Tibial artery (tissue), 4 donors: Measurements from ENCODE around the gene MPP3.

Source experiments
- DNase-seq, 2 donors: peaks; one replicate each; pipeline ENCODE4 v3.0.0-alpha.2; 2019
- H3K27ac ChIP-seq, 2 donors: fragments of 200-600 bp; sonication (generic) in 1 of 2; 1 replicate in 1 of 2; 2 replicates in 1 of 2; pipeline ENCODE4 v1.5.1; 2018 to 2019; ENCODE audit warnings: mild to moderate bottlenecking in 1 of 2
- H3K27me3 ChIP-seq, 2 donors: fragments of 200-600 bp; sonication (generic) in 1 of 2; one replicate each; pipeline versions ENCODE4 v1.5.1 to v1.6.0; 2016 to 2019
- H3K36me3 ChIP-seq, 3 donors: fragments of 200-600 bp; sonication (generic) in 2 of 3; one replicate each; pipeline ENCODE4 v1.5.1; 2016 to 2019; ENCODE audit warnings: mild to moderate bottlenecking in 2 of 3
- H3K4me1 ChIP-seq, 4 donors: fragments of 200-600 bp; sonication (generic) in 2 of 4; 1 replicate in 3 of 4; 2 replicates in 1 of 4; pipeline ENCODE4 v1.5.1; 2016 to 2019
- H3K4me3 ChIP-seq, 2 donors: fragments of 200-600 bp; sonication (generic) in 1 of 2; 1 replicate in 1 of 2; 2 replicates in 1 of 2; pipeline ENCODE4 v1.5.1; 2018 to 2019; ENCODE audit warnings: mild to moderate bottlenecking in 2 of 2
- H3K9me3 ChIP-seq, 3 donors: fragments of 200-600 bp; sonication (generic) in 1 of 3; one replicate each; pipeline ENCODE4 v1.5.1; 2016 to 2019
- CTCF ChIP-seq, 2 experiments: fragments of 200-600 bp in 1 of 2; fragments of 450-650 bp in 1 of 2; IDR thresholded peaks; one replicate each; pipeline ENCODE4 v1.5.1; 2017 to 2019; ENCODE audit warnings: antibody characterized with exemption in 2 of 2, mild to moderate bottlenecking in 1 of 2, moderate library complexity in 1 of 2
- intact Hi-C: fragments of 100-400 bp; cut with DNase I; formaldehyde crosslinking; loops from one replicate; pipeline ENCODE4 v1.15.0; 2023; ENCODE audit warnings: low total_unique reads

Gene MPP3

GRCh38 chr17:43809121-43809520 is 23.8 kb downstream of the MPP3 start:
- Histone ChIP-seq H3K36me3 (peaks cover 17 to 63% (median 42%) of the 10 kb centered on the region in 3 donors), H3K9me3 (no peaks in the 10 kb centered on the region), H3K27me3 (no peaks in the 10 kb centered on the region), H3K4me1 (no peaks in the 10 kb centered on the region), H3K4me3 (no peak overlapping the region), H3K27ac (no peak overlapping the region)
- DNase-seq: no peak
- TF ChIP-seq CTCF (IDR thresholded peaks at IDR 0.05): no peak
- intact Hi-C loops: no loop called here

GRCh38 chr17:43808076-43808475 is 24.9 kb downstream of the MPP3 start:
- no peak for TF ChIP-seq CTCF (IDR thresholded peaks at IDR 0.05)
- no peaks in the 10 kb centered on the region for H3K9me3 ChIP-seq
- intact Hi-C loops: no loop called here
- DNase-seq: no peak
- H3K4me1 ChIP-seq: no peaks in the 10 kb centered on the region
- H3K27ac ChIP-seq: no peak overlapping the region
- no peaks in the 10 kb centered on the region for H3K27me3 ChIP-seq
- peaks cover 26 to 58% (median 31%) of the 10 kb centered on the region in 3 donors for H3K36me3 ChIP-seq
- H3K4me3 ChIP-seq: no peak overlapping the region

- no peaks in the 10 kb centered on the region for H3K4me1 ChIP-seq
- no peak for DNase-seq
- intact Hi-C loops: no loop called here
- no peak overlapping the region for H3K27ac ChIP-seq
- TF ChIP-seq CTCF (IDR thresholded peaks at IDR 0.05): no peak
- H3K4me3 ChIP-seq: no peak overlapping the region
- no peaks in the 10 kb centered on the region for H3K9me3 ChIP-seq
- H3K36me3 ChIP-seq: peaks cover 9 to 39% (median 28%) of the 10 kb centered on the region in 3 donors
- H3K27me3 ChIP-seq: no peaks in the 10 kb centered on the region
These were observed 27.8 kb downstream of the MPP3 start for GRCh38 chr17:43805117-43805516.

- peaks cover 5 to 27% (median 27%) of the 10 kb centered on the region in 3 donors for H3K36me3 ChIP-seq
- no peaks in the 10 kb centered on the region for H3K27me3 ChIP-seq
- H3K4me1 ChIP-seq: no peaks in the 10 kb centered on the region
- DNase-seq: no peak
- no peaks in the 10 kb centered on the region for H3K9me3 ChIP-seq
- TF ChIP-seq CTCF (IDR thresholded peaks at IDR 0.05): no peak
- no peak overlapping the region for H3K4me3 ChIP-seq
- intact Hi-C loops: no loop called here
- no peak overlapping the region for H3K27ac ChIP-seq
These were observed 29.2 kb downstream of the MPP3 start for GRCh38 chr17:43803758-43804157.

- no peaks in the 10 kb centered on the region for H3K4me1 ChIP-seq
- peaks cover 3 to 21% (median 19%) of the 10 kb centered on the region in 3 donors for H3K36me3 ChIP-seq
These were observed 31.1 kb downstream of the MPP3 start for GRCh38 chr17:43801844-43802243.

More at GRCh38 chr17:43801844-43802243, 31.1 kb downstream of the MPP3 start:
- Histone ChIP-seq H3K9me3 (no peaks in the 10 kb centered on the region), H3K4me3 (no peak overlapping the region), H3K27me3 (no peaks in the 10 kb centered on the region), H3K27ac (no peak overlapping the region)
- TF ChIP-seq CTCF (IDR thresholded peaks at IDR 0.05): no peak
- intact Hi-C loops: no loop called here
- no peak for DNase-seq
